Frontal cortex (tissue), 4 donors: ENCODE measurements around the gene ZCCHC8. TPM values are rescaled to one million over a fixed set of nuclear protein-coding genes. Genes with fewer than 3 reads are reported as not detected.
"Not testable (repeated sequence)": the region's sequence is repeated elsewhere in the genome, so short reads cannot be mapped to it uniquely, and the experiment has no call there.

ENCODE experiments used
- DNase-seq, 2 donors: peaks; one replicate each; pipeline ENCODE4 v3.0.0; 2012; ENCODE audit warnings: low spot score in 2 of 2
- FAIRE-seq: peaks from 2 replicates; lab custom pipeline; 2012; peaks lifted over from hg19 to GRCh38; lab: Jason Lieb, UNC
- small RNA-seq: library from RNA; depleted of rRNA; stranded (forward); fragments of <200 nt; gene quantifications from one replicate; pipeline ENCODE3, GENCODE V24; 2014
- total RNA-seq: library from RNA; depleted of rRNA; stranded (reverse); fragments of >200 nt; gene quantifications from one replicate; pipeline ENCODE4 v1.2.3, GENCODE V29; 2014
- donor health status: control.
- donor health status: control.
- donor health status: control.

The ZCCHC8 gene
- total RNA-seq, 1 donor from 2014 or later, result 31.8 TPM

GRCh38 chr12:122446390-122446789, 54.3 kb downstream of the ZCCHC8 start:
- FAIRE-seq, DNase-seq: not testable (repeated sequence)

- not testable (repeated sequence) for FAIRE-seq, DNase-seq
These were observed 56.7 kb downstream of the ZCCHC8 start for GRCh38 chr12:122444071-122444470.

GRCh38 chr12:122438822-122439221, 61.9 kb downstream of the ZCCHC8 start:
- FAIRE-seq, DNase-seq: not testable (repeated sequence)

- FAIRE-seq, result no peak
- peak in 1 of 2 donors; percentile 58 for DNase-seq
These were observed 63.0 kb downstream of the ZCCHC8 start for GRCh38 chr12:122437656-122438121.

GRCh38 chr12:122435186-122435585, 65.5 kb downstream of the ZCCHC8 start:
- DNase-seq, result no peak
- no peak for FAIRE-seq

GRCh38 chr12:122429043-122429442, 71.7 kb downstream of the ZCCHC8 start:
- not testable (repeated sequence) for FAIRE-seq, DNase-seq

- DNase-seq (no peak), FAIRE-seq (no peak)
These were observed 73.3 kb downstream of the ZCCHC8 start for GRCh38 chr12:122427403-122427802.

- no peak for FAIRE-seq
- DNase-seq, result peak in 1 of 2 donors; percentile 39
These were observed 77.2 kb downstream of the ZCCHC8 start for GRCh38 chr12:122423258-122424165.

- DNase-seq (peak in 1 of 2 donors; percentile 19), FAIRE-seq (no peak)
These were observed 77.9 kb downstream of the ZCCHC8 start for GRCh38 chr12:122422730-122423257.

- DNase-seq (peak in 1 of 2 donors; percentile 71), FAIRE-seq (no peak)
These were observed 78.7 kb downstream of the ZCCHC8 start, which contains the start of gene CLIP1 for GRCh38 chr12:122421821-122422729. Gene CLIP1, minus strand, starts transcription at chr12:122422669. Its CDS starts 42,217 bp downstream, at chr12:122380452.

Small RNA genes within 50 kb of the gene (small RNA-seq; reads per million reads assigned to genes)
- gene RF00411, result not detected

Other genes starting within 250 kb of the ZCCHC8 start
- gene VPS33A, start 234.4 kb downstream of the ZCCHC8 start, total RNA-seq, result 28.9 TPM
- 72.2 TPM for gene CLIP1, start 78.3 kb downstream of the ZCCHC8 start, total RNA-seq
- 62.0 TPM for gene RSRC2, start 26.0 kb upstream of the ZCCHC8 start, total RNA-seq
- 25.3 TPM for gene KNTC1, start 26.3 kb upstream of the ZCCHC8 start, total RNA-seq
- under 0.01 TPM for gene HCAR2, start 202.4 kb upstream of the ZCCHC8 start, total RNA-seq
- not detected for gene HCAR3, start 215.9 kb upstream of the ZCCHC8 start, total RNA-seq
- 0.41 TPM for gene HCAR1, start 229.9 kb upstream of the ZCCHC8 start, total RNA-seq